NCI-H2029 treated with DMSO at 0.1 percent for 48 hours (cell line): ENCODE results near the gene EXOC7.

Experiments
- DNase-seq: peaks from one replicate; lab custom pipeline; 2025; lab: John Stamatoyannopoulos, UW

The EXOC7 gene

DNA sequence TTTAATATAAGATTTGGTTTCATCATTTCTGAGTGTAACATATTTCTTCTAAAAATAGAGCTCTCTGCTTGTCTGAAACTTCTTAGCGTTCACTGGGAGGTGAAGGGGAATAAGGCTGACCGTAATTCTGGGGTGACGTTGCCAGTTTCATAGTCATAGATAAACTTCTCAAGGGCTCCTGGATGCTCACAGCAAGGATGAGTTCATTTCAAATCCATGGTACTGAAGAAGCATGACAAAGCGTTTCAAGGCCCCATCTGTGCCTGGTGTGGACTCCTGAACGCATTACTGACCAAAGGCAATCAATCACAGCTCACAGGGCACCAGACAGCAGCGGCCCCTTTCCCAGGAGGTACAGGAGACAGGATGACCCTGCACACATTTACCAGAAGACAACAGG, 64.5 kb downstream of the EXOC7 start:
- no peak for DNase-seq

DNA sequence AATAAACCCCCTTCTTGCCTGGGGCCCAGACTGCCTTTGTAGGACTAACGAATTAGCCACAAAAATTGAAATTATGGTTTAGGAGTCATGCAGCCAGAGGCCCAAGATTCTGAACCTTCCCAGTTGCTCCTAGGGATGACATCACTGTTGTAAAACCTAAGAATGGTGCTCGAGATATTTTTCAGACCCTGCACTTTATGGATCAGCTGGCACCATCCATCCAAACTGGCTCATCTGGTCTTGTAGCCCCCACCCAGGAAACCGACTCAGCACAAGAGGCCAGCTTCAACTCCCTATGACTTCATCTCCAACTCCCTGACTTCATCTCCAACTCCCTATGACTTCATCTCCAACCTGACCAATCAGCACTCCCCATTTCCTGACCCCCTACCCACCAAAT, 65.5 kb downstream of the EXOC7 start:
- no peak for DNase-seq

DNA sequence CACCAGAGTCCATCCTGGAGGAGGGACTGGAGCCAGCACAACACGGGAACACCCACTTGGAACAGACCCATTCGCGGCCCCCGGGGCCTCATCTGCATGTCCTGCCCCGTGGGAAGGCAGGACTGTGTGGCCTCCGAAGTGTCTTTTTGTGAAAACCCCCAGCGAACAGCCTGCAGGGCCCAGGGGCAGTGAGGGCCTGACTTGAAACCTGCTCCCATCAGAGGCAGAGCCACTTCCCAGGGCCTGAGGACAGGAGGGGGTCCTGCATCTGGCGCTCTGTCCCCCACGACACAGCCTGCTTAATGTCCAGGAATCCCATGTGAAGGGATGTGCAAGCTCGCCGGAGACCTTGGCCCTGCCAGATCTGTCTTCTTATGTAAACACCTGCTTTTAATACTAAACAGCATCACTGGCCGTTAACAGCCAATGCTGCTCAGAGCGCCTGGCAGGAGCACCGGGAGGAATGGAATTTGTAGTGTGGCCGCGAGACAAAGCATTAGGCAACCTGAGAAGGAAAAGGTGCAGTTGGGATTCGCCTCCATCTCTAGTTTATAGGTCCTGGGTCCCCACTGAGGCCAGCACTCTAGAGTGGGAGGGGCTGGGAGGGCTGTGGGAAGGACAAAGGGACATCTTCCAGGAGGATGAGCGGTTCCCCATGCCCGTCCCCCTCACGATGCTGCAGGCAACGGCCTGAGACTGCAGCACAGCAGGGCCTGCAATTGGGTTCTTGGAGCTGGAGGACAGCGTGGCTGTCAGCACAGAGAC, 66.9 kb downstream of the EXOC7 start:
- DNase-seq = no peak

DNA sequence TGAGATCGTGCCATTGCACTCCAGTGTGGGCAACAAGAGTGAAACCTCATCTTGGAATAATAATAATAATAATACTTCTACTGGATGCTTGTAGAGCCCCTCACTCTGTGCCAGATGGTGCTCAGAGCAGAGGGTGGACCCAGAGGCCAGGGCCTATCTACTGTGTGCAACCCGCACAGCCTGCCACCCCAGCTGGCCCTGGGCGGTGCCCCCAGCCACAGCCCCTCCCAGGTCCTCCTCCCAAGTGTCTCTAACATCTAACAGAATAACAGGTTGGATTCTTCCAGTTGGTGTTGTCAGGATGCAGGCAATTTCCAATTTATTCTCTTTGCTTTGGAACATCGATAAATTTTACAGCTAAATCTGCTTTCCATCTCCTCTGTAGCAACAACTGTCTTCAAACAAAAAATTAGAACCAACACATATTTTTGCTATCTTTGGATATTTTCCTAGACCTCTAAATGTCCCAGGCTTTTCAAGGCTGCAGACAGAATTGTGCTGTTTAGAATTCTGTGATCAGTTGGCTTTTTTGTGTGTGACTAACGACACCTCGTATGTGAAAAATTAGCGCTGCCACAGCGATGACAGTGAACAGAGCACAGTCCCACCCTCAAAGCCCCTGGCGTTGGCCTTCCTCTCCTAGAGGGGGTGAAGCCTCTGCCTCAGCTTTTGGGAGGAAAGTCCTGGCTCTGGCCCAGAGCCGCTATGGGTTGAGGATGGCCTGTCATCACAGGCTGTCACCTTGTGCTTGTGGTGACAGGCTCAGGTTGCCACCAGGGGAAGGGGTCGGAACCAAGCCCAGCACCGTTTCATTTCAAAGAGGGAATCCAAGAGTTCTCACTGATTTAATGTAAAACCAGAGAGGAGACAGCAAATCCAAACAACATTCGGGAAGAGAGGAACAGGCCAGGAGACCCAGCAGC, 68.9 kb downstream of the EXOC7 start:
- DNase-seq = no peak

DNA sequence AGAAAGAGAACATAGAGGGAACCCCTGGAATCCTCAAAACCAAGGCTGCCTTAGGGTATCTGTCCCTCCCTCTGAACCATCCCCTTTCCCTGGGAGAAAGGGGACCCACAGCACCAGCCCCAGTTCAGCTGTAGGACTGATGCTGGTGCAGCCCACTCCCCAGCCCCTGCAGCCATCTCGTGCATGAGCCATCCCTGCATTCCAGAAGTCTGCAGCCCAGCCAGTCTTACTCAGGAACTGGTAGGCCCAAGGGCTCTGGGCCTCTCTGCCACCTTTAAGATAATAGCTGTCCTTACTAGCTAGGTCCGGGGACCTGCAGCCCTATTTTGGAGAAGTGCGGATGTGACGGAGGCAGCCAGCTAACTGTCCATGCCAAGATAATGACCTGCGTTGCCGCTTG, 70.4 kb downstream of the EXOC7 start:
- no peak for DNase-seq

DNA sequence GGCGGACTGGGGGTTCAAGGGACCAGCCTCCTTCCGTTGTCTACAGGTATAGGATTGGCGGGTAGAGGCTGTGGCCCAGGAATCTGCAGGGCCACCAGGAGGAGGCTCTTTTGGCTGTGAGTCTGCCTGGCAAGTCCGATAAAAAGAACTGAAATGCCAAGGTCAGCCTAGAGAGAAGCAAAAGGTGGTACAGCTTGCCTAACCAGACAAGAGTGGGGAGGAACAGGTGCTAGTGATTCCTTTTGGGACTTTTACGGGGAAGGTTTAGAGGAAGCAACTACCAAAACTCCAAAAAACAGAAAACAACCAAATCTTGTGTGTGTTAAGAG, 70.8 kb downstream of the EXOC7 start:
- no peak for DNase-seq

DNA sequence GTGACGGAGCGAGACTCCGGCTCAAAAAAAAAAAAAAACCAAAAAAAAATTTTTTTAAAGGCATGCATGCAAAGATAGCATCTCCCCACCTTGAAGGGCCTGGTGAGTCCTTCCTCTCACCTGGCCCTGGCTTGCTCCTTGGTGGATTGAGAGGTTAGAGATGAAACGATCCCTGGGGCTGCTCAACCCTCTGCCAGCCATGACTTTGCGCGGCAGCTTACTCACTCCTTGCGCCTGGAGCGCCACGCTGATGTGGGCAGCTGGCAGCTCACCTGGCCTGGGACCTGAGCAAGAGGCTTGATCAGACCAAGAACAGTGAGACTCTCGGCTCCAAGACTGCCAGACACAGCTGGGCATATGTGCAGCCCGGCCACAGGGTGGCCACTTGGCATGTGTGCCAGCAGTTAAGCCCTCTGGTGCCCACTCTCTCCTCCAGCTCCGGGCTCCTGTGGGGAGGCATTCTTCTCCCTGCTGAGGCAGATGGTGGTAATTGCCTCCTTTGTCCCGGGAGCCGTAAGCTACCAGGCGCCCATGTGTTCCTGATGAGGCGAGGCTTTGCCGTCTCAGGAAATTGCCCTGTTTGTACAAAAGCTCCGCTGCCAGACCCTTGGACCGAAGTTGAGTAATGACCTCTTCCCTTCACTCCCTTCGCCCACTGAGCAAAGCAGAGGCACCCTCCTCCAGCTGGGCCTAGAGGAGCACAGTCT, 71.4 kb downstream of the EXOC7 start:
- no peak for DNase-seq
